ENCODE results near the gene PRIMA1.

Gene PRIMA1

GRCh38 chr14:93753647-93754046, 34.6 kb downstream of the PRIMA1 start:
- DNase-seq (ENCODE audit: low read depth): no peak

- no peak for DNase-seq (ENCODE audit: low read depth)
Measured at GRCh38 chr14:93752980-93753561, 35.2 kb downstream of the PRIMA1 start.

GRCh38 chr14:93751946-93752655, 36.2 kb downstream of the PRIMA1 start:
- DNase-seq (ENCODE audit: low read depth): no peak

- no peak for DNase-seq (ENCODE audit: low read depth)
Measured at GRCh38 chr14:93749076-93749420, 39.2 kb downstream of the PRIMA1 start.

GRCh38 chr14:93748208-93749075, 39.8 kb downstream of the PRIMA1 start:
- no peak for DNase-seq (ENCODE audit: low read depth)

- DNase-seq (ENCODE audit: low read depth): no peak
Measured at GRCh38 chr14:93747560-93747959, 40.7 kb downstream of the PRIMA1 start.

GRCh38 chr14:93747102-93747501, 41.2 kb downstream of the PRIMA1 start:
- DNase-seq (ENCODE audit: low read depth): no peak

- DNase-seq (ENCODE audit: low read depth): no peak
Measured at GRCh38 chr14:93745603-93746273, 42.5 kb downstream of the PRIMA1 start.

- DNase-seq (ENCODE audit: low read depth): no peak
Measured at GRCh38 chr14:93744876-93745275, 43.4 kb downstream of the PRIMA1 start.

- DNase-seq (ENCODE audit: low read depth): no peak
Measured at GRCh38 chr14:93744176-93744575, 44.1 kb downstream of the PRIMA1 start.

- DNase-seq (ENCODE audit: low read depth): no peak
Measured at GRCh38 chr14:93743270-93744060, 44.8 kb downstream of the PRIMA1 start.

- no peak for DNase-seq (ENCODE audit: low read depth)
Measured at GRCh38 chr14:93742761-93743160, 45.5 kb downstream of the PRIMA1 start.

- no peak for DNase-seq (ENCODE audit: low read depth)
Measured at GRCh38 chr14:93741556-93742230, 46.6 kb downstream of the PRIMA1 start.

GRCh38 chr14:93737634-93738033, 50.7 kb downstream of the PRIMA1 start:
- DNase-seq (ENCODE audit: low read depth): no peak

- no peak for DNase-seq (ENCODE audit: low read depth)
Measured at GRCh38 chr14:93736378-93737014, 51.8 kb downstream of the PRIMA1 start.

GRCh38 chr14:93735206-93735605, 53.1 kb downstream of the PRIMA1 start:
- no peak for DNase-seq (ENCODE audit: low read depth)

GRCh38 chr14:93734086-93734822, 54.0 kb downstream of the PRIMA1 start:
- DNase-seq (ENCODE audit: low read depth): no peak

- DNase-seq (ENCODE audit: low read depth): no peak
Measured at GRCh38 chr14:93733631-93734030, 54.7 kb downstream of the PRIMA1 start.

- no peak for DNase-seq (ENCODE audit: low read depth)
Measured at GRCh38 chr14:93733231-93733630, 55.1 kb downstream of the PRIMA1 start.

- DNase-seq (ENCODE audit: low read depth): no peak
Measured at GRCh38 chr14:93732524-93732923, 55.8 kb downstream of the PRIMA1 start.

Data from iris pigment epithelial cell (primary cell).